HepG2 (cell line): ENCODE results near the gene GCNT2. TPM values are rescaled to one million over a fixed set of nuclear protein-coding genes. Genes with fewer than 3 reads are reported as not detected.

Experiments
- CBX1 ChIP-seq: IDR thresholded peaks from one replicate; pipeline ENCODE4 v1.6.1; 2016; ENCODE audit warnings: antibody characterized with exemption, low read depth
- CC2D1A ChIP-seq: sonication (generic); formaldehyde crosslinking; IDR thresholded peaks from 2 replicates; pipeline ENCODE4 v1.8.1; 2023; ENCODE audit warnings: mild to moderate bottlenecking, missing genetic modification reagents
- CEBPB ChIP-seq: IDR thresholded peaks from 2 replicates; pipeline ENCODE4 v1.6.1; 2011; ENCODE audit warnings: low read depth, low read length, improper control_type of control experiment, borderline replicate concordance
- GATAD2A ChIP-seq: IDR thresholded peaks from 2 replicates; pipeline ENCODE4 v1.6.1; 2016
- HMG20A ChIP-seq: IDR thresholded peaks from 2 replicates; pipeline ENCODE4 v1.6.1; 2016; ENCODE audit warnings: borderline replicate concordance
- MED13 ChIP-seq: sonication (generic); formaldehyde crosslinking; IDR thresholded peaks from 2 replicates; pipeline ENCODE4 v1.5.0; 2020; ENCODE audit warnings: missing genetic modification reagents
- MEIS2 ChIP-seq: sonication (generic); formaldehyde crosslinking; IDR thresholded peaks from 2 replicates; pipeline ENCODE4 v1.9.0; 2021; ENCODE audit warnings: mild to moderate bottlenecking, missing genetic modification reagents
- MIER2 ChIP-seq: IDR thresholded peaks from 2 replicates; pipeline ENCODE4 v1.6.1; 2016; ENCODE audit warnings: missing biosample characterization, missing genetic modification reagents
- MYC ChIP-seq: sonication (generic); formaldehyde crosslinking; IDR thresholded peaks from 2 replicates; pipeline ENCODE4 v1.9.0; 2021; ENCODE audit warnings: missing genetic modification reagents, borderline replicate concordance
- NFE2L2 ChIP-seq: fragments of 150-350 bp; IDR thresholded peaks from 2 replicates; pipeline ENCODE4 v1.6.1; 2014; ENCODE audit warnings: low read length
- RAD21 ChIP-seq: fragments of 450-650 bp; formaldehyde crosslinking; IDR thresholded peaks from 2 replicates; pipeline ENCODE4 v1.5.0; 2020; ENCODE audit warnings: mild to moderate bottlenecking
- RXRA ChIP-seq: sonication (generic); formaldehyde crosslinking; IDR thresholded peaks from 2 replicates; pipeline ENCODE4 v1.5.1; 2020; ENCODE audit warnings: missing genetic modification reagents
- TSC22D2 ChIP-seq: sonication (generic); formaldehyde crosslinking; IDR thresholded peaks from 2 replicates; pipeline ENCODE4 v1.5.1; 2020; ENCODE audit warnings: missing genetic modification reagents, mild to moderate bottlenecking, borderline replicate concordance
- ZFP37 ChIP-seq: sonication (generic); formaldehyde crosslinking; IDR thresholded peaks from 2 replicates; pipeline ENCODE4 v1.4.0; 2020; ENCODE audit warnings: missing genetic modification reagents, borderline replicate concordance
- ZFP90 ChIP-seq: sonication (generic); formaldehyde crosslinking; IDR thresholded peaks from 2 replicates; pipeline ENCODE4 v1.8.0; 2022; ENCODE audit warnings: missing genetic modification reagents, mild to moderate bottlenecking, inconsistent platforms, borderline replicate concordance
- ZNF33B ChIP-seq: sonication (generic); formaldehyde crosslinking; IDR thresholded peaks from 2 replicates; pipeline ENCODE4 v1.5.1; 2020; ENCODE audit warnings: mild to moderate bottlenecking, missing genetic modification reagents
- ZNF547 ChIP-seq: sonication (generic); formaldehyde crosslinking; IDR thresholded peaks from 2 replicates; pipeline ENCODE4 v1.5.1; 2020; ENCODE audit warnings: mild to moderate bottlenecking, missing genetic modification reagents
- ZNF572 ChIP-seq: sonication (generic); formaldehyde crosslinking; IDR thresholded peaks from 2 replicates; pipeline ENCODE4 v1.5.1; 2020; ENCODE audit warnings: mild to moderate bottlenecking, missing genetic modification reagents
- ZNF605 ChIP-seq: sonication (generic); formaldehyde crosslinking; IDR thresholded peaks from 2 replicates; pipeline ENCODE4 v1.8.0; 2022; ENCODE audit warnings: mild to moderate bottlenecking, missing genetic modification reagents
- polyA plus RNA-seq, 8 experiments: library from polyadenylated mRNA; depleted of rRNA in 3 of 8; stranded (reverse) in 7 of 8; unstranded in 1 of 8; fragments of >200 nt; fragmentation: Illumina TruSeq in 4 of 8; extraction: Trizol in 4 of 8; gene quantifications; 2 replicates each; pipeline versions ENCODE4 v1.2.1 to v1.2.3, GENCODE V29; 2011 to 2016; ENCODE audit warnings: low read depth in 4 of 8, missing spikeins in 1 of 8, mixed read lengths in 1 of 8; ENCODE audit not compliant: insufficient read depth in 1 of 8
- total RNA-seq, 5 experiments: library from RNA; depleted of rRNA; stranded (reverse); fragments of >200 nt; fragmentation: Illumina TruSeq; extraction: Trizol; gene quantifications; 2 replicates each; pipeline ENCODE4 v1.2.3, GENCODE V29; 2016; ENCODE audit warnings: low read depth in 1 of 5
- TF ChIP-seq, protein P1 (sequence below): IDR thresholded peaks from 2 replicates; pipeline ENCODE4 v1.6.1; 2016; ENCODE audit warnings: missing biosample characterization, missing genetic modification reagents, low read depth
- TF ChIP-seq, protein P2 (sequence below): sonication (generic); formaldehyde crosslinking; IDR thresholded peaks from 2 replicates; pipeline ENCODE4 v1.4.0; 2020; ENCODE audit warnings: missing genetic modification reagents, mild to moderate bottlenecking, borderline replicate concordance
- TF ChIP-seq, protein P3 (sequence below): sonication (generic); formaldehyde crosslinking; IDR thresholded peaks from 2 replicates; pipeline ENCODE4 v1.4.0; 2020; ENCODE audit warnings: missing genetic modification reagents
- TF ChIP-seq, protein P4 (sequence below): sonication (generic); formaldehyde crosslinking; IDR thresholded peaks from 2 replicates; pipeline ENCODE4 v1.5.0; 2020; ENCODE audit warnings: missing genetic modification reagents
- TF ChIP-seq, protein P5 (sequence below): sonication (generic); formaldehyde crosslinking; IDR thresholded peaks from 2 replicates; pipeline ENCODE4 v1.4.0; 2020; ENCODE audit warnings: missing genetic modification reagents

GCNT2 gene
- total and polyA plus RNA-seq, 2 of the 13 experiments (the other 11 are each of a cell fraction or from before 2014, with no cell fraction given), result 11.8 to 31.9 TPM

DNA sequence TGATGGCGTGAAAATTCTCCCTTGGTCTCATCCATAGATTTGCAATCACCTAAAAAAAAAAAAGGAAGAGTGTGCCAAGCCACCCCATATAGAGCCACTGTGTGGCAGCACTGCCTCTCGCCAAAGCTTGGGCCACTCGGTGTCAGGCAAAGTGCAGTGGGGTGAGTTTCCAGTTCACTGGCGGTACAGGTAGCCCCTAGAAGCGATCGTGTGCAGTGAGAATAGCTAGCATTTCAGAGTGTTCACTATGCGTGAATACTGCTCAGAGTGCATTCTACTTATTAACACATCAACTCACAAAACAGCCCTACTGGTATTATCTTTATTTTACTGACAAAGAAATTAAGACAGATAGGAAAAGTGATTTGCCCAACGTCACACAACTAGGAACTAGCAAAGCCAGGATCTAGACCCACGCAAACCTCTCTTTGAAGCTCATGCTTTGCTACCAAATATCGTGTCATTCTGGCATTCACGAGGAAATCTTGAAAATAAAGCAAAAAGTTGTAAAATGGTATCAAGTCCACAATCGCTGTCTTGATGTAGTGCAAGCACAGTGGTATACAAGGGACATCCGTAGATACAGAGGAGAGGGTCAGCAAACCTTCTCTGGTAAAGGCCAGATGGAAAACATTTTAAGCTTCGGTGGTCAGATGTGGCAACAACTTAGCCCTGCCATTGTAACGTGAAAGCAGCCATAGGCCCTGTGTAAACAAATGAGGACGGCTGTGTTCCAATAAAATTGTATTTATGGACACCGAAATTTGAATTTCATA is 10.4 kb upstream of the GCNT2 start (continued):
- TF ChIP-seq RXRA (no peak), MED13 (CRISPR knock-in tag) (no peak), CC2D1A (CRISPR knock-in tag) (no peak), MYC (CRISPR knock-in tag) (no peak), MIER2 (no peak), NFE2L2 (0 out of 2 replicates have a peak, but pooled peaks have one; percentile 11), CEBPB (no peak), GATAD2A (CRISPR knock-in tag) (peak; percentile 64), ZFP90 (CRISPR knock-in tag) (no peak), ZFP37 (CRISPR knock-in tag) (no peak), HMG20A (no peak), MEIS2 (no peak), CBX1 (no peak), TSC22D2 (no peak), RAD21 (peak; percentile 81), ZNF605 (CRISPR knock-in tag) (peak; percentile 47; the same call in 1 of the 2 replicates), ZNF572 (0 out of 2 replicates have a peak, but pooled peaks have one; percentile 68), ZNF547 (peak; percentile 47; the same call in 1 of the 2 replicates), ZNF33B (CRISPR knock-in tag) (0 out of 2 replicates have a peak, but pooled peaks have one; percentile 75)
- TF ChIP-seq, protein P1, sequence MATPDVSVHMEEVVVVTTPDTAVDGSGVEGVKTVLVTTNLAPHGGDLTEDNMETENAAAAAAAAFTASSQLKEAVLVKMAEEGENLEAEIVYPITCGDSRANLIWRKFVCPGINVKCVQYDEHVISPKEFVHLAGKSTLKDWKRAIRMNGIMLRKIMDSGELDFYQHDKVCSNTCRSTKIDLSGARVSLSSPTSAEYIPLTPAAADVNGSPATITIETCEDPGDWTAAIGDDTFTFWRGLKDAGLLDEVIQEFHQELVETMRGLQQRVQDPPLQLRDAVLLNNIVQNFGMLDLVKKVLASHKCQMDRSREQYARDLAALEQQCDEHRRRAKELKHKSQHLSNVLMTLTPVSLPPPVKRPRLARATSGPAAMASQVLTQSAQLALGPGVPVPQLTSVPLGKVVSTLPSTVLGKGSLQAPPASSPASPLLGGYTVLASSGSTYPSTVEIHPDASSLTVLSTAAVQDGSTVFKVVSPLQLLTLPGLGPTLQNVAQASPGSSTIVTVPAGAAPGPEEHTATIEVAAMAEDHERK (CRISPR knock-in tag), result no peak
- TF ChIP-seq, protein P2, sequence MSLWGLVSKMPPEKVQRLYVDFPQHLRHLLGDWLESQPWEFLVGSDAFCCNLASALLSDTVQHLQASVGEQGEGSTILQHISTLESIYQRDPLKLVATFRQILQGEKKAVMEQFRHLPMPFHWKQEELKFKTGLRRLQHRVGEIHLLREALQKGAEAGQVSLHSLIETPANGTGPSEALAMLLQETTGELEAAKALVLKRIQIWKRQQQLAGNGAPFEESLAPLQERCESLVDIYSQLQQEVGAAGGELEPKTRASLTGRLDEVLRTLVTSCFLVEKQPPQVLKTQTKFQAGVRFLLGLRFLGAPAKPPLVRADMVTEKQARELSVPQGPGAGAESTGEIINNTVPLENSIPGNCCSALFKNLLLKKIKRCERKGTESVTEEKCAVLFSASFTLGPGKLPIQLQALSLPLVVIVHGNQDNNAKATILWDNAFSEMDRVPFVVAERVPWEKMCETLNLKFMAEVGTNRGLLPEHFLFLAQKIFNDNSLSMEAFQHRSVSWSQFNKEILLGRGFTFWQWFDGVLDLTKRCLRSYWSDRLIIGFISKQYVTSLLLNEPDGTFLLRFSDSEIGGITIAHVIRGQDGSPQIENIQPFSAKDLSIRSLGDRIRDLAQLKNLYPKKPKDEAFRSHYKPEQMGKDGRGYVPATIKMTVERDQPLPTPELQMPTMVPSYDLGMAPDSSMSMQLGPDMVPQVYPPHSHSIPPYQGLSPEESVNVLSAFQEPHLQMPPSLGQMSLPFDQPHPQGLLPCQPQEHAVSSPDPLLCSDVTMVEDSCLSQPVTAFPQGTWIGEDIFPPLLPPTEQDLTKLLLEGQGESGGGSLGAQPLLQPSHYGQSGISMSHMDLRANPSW (CRISPR knock-in tag), result no peak
- TF ChIP-seq, protein P3, sequence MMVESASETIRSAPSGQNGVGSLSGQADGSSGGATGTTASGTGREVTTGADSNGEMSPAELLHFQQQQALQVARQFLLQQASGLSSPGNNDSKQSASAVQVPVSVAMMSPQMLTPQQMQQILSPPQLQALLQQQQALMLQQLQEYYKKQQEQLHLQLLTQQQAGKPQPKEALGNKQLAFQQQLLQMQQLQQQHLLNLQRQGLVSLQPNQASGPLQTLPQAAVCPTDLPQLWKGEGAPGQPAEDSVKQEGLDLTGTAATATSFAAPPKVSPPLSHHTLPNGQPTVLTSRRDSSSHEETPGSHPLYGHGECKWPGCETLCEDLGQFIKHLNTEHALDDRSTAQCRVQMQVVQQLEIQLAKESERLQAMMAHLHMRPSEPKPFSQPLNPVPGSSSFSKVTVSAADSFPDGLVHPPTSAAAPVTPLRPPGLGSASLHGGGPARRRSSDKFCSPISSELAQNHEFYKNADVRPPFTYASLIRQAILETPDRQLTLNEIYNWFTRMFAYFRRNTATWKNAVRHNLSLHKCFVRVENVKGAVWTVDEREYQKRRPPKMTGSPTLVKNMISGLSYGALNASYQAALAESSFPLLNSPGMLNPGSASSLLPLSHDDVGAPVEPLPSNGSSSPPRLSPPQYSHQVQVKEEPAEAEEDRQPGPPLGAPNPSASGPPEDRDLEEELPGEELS (CRISPR knock-in tag), result no peak
- TF ChIP-seq, protein P4, sequence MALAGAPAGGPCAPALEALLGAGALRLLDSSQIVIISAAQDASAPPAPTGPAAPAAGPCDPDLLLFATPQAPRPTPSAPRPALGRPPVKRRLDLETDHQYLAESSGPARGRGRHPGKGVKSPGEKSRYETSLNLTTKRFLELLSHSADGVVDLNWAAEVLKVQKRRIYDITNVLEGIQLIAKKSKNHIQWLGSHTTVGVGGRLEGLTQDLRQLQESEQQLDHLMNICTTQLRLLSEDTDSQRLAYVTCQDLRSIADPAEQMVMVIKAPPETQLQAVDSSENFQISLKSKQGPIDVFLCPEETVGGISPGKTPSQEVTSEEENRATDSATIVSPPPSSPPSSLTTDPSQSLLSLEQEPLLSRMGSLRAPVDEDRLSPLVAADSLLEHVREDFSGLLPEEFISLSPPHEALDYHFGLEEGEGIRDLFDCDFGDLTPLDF (CRISPR knock-in tag), result no peak
- TF ChIP-seq, protein P5, sequence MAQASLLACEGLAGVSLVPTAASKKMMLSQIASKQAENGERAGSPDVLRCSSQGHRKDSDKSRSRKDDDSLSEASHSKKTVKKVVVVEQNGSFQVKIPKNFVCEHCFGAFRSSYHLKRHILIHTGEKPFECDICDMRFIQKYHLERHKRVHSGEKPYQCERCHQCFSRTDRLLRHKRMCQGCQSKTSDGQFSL (CRISPR knock-in tag), result no peak
